ENCODE results near the gene DHX30. TPM values are rescaled to one million over a fixed set of nuclear protein-coding genes. Genes with fewer than 3 reads are reported as not detected.

Gene DHX30
- total RNA-seq, 1 donor from 2014 or later, result 77.4 TPM

GRCh38 chr3:47792699-47793098 lies 10.2 kb upstream of the DHX30 start:
- Mint-ChIP-seq H3K36me3 (ENCODE audit: low read depth) (no peaks in the 10 kb centered on the region), H3K9me3 (no peaks in the 10 kb centered on the region), H3K4me3 (no peak overlapping the region), H3K4me1 (peaks cover 4% of the 10 kb centered on the region), H3K27me3 (no peaks in the 10 kb centered on the region), H3K27ac (no peak overlapping the region)
- ChIA-PET CTCF (no interaction called here), POLR2A (no interaction called here)
- no peak for TF ChIP-seq CTCF (IDR thresholded peaks at IDR 0.05)
- no peak for DNase-seq
- ATAC-seq (ENCODE audit: low read depth), result no peak
- intact Hi-C loops (cut with micrococcal nuclease), result no loop called here

DNA sequence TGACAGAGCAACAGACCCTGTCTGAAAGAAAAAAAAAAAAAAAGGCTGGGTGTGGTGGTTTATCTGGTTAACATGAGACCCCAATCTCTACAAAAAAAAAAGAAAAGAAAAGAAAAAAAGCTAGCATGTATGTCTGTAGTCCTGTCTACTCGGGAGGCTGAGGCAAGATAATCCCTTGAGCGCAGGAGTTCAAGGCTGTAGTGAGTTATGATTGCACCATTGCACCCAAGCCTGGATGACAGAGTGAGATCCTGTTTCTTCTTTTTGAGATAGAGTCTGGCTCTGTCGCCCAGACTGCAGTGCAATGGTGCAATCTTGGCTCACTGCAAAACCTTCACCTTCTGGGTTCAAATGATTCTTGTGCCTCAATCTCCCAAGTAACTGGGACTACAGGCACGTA lies 8.4 kb upstream of the DHX30 start:
- Mint-ChIP-seq H3K4me1 (no peaks in the 10 kb centered on the region), H3K27ac (no peak overlapping the region)
- POLR2A ChIA-PET, result interaction anchor here (0.6 kb wide), 1 partner anchor 162 kb away, joined by 4 read pairs; no protein-coding TSS in a partner anchor

GRCh38 chr3:47799733-47800132 lies 3.2 kb upstream of the DHX30 start:
- ChIA-PET POLR2A (no interaction called here), CTCF (interaction anchor here (1.1 to 1.6 kb wide), 2 partner anchors 10 to 277 kb away, joined by 3 to 6 read pairs; no protein-coding TSS in a partner anchor)
- Mint-ChIP-seq H3K4me1 (peaks cover 20% of the 10 kb centered on the region), H3K27ac (no peak overlapping the region), H3K27me3 (no peaks in the 10 kb centered on the region), H3K4me3 (no peak overlapping the region), H3K36me3 (ENCODE audit: low read depth) (peaks cover 5% of the 10 kb centered on the region), H3K9me3 (no peaks in the 10 kb centered on the region)
- intact Hi-C loops (cut with micrococcal nuclease), result no loop called here
- no peak for ATAC-seq (ENCODE audit: low read depth)
- no peak for DNase-seq
- TF ChIP-seq CTCF (IDR thresholded peaks at IDR 0.05), result no peak

More for the DNA sequence above, 8.4 kb upstream of the DHX30 start:
- H3K36me3 Mint-ChIP-seq (ENCODE audit: low read depth), result no peaks in the 10 kb centered on the region
- no peak for TF ChIP-seq CTCF (IDR thresholded peaks at IDR 0.05)
- no peaks in the 10 kb centered on the region for H3K9me3 Mint-ChIP-seq
- ATAC-seq (ENCODE audit: low read depth) (no peak), DNase-seq (no peak)
- H3K27me3 Mint-ChIP-seq, result no peaks in the 10 kb centered on the region
- CTCF ChIA-PET, result no interaction called here
- H3K4me3 Mint-ChIP-seq, result no peak overlapping the region
- intact Hi-C loops (cut with micrococcal nuclease), result no loop called here

- peaks cover 20% of the 10 kb centered on the region for H3K4me1 Mint-ChIP-seq
- ChIA-PET POLR2A (no interaction called here), CTCF (no interaction called here)
- no peaks in the 10 kb centered on the region for H3K27me3 Mint-ChIP-seq
- peak overlapping the region; percentile 93 for H3K4me3 Mint-ChIP-seq
- ATAC-seq (ENCODE audit: low read depth) (no peak), DNase-seq (no peak)
- intact Hi-C loops (cut with micrococcal nuclease), result loop anchor here (1.0 kb wide), 5 partner anchors 14 to 290 kb away; partner anchors contain the start of genes ELP6 and SMARCC1
- TF ChIP-seq CTCF (IDR thresholded peaks at IDR 0.05), result no peak
- peaks cover 13% of the 10 kb centered on the region for H3K36me3 Mint-ChIP-seq (ENCODE audit: low read depth)
- no peaks in the 10 kb centered on the region for H3K9me3 Mint-ChIP-seq
- H3K27ac Mint-ChIP-seq, result peak overlapping the region; percentile 92
Measured at GRCh38 chr3:47803480-47804025, 615 bp downstream of the DHX30 start.

GRCh38 chr3:47804577-47804976 lies 1.6 kb downstream of the DHX30 start:
- intact Hi-C loops (cut with micrococcal nuclease), result no loop called here
- Mint-ChIP-seq H3K4me1 (peaks cover 20% of the 10 kb centered on the region), H3K36me3 (ENCODE audit: low read depth) (peaks cover 17% of the 10 kb centered on the region), H3K4me3 (peak overlapping the region; percentile 46), H3K27ac (peak overlapping the region; percentile 92), H3K27me3 (no peaks in the 10 kb centered on the region), H3K9me3 (no peaks in the 10 kb centered on the region)
- DNase-seq, result no peak
- TF ChIP-seq CTCF (IDR thresholded peaks at IDR 0.05), result no peak
- ChIA-PET POLR2A (no interaction called here), CTCF (no interaction called here)
- no peak for ATAC-seq (ENCODE audit: low read depth)
